Stimulated activated CD4-positive, alpha-beta T cell treated with anti-CD3 and anti-CD28 coated beads, Interleukin-2, amount 100 ng/mL, for 24 hours (primary cell): ENCODE results near the gene GPR87.

Source experiments
- DNase-seq, 2 donors: peaks; one replicate each; pipeline ENCODE4 v3.0.0-alpha.2; 2020

The GPR87 gene

DNA sequence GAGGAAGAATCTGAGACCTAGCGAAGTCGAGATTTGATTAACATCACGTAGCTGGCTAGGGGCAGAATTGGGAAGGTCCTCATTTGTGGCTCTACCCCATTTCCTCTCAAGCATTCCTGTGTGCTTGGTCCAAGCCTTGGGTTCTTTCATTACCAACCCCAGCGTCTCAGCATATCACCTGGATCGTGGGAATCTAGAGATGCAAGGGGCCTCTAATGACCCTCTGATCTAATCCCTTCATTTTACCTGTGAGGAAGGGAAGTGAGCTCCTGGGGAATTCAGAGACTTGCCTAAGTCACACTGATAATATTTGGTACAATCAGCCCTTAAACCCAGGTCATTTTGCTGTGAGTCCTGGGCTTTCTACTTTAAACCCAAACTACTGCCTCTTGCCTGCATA lies 2.0 kb downstream of the GPR87 start:
- no peak for DNase-seq

DNA sequence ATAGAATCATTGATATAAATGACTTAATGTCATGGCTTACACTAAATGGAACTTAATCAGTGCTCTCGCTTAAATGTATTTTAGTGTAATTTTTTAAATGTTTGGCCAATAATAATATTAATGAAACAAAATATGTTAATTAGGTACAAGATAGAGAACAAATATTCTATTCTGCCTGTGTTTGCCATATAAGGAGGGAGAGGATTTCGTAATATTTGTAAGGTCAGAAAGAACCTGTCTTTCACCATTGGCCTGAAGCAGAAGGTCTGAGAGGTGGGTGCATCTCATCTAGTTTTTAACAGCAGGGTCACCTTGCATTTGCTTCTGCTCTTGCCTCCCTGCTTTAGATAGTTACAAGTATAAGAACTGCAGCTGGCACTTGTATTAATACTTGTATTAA lies 2.5 kb downstream of the GPR87 start:
- no peak for DNase-seq

DNA sequence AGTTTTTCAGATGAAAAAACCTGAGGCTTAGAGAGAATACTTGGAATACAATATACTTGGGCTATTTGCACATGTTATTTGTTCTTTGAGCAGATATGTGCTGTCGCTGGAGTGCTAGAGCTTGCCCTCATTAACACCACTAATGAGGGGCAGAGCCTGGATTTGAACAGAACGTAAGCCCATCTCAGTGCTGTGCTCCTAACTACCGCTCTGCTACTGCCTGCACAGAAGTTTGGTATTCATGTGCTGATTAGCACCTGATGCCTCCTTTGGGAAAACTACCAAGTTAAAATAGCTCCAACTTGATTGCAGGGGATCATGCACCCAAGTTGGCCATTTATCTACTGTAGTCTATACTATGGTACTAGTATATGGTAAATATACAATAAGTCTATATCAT lies 3.6 kb downstream of the GPR87 start:
- no peak for DNase-seq

DNA sequence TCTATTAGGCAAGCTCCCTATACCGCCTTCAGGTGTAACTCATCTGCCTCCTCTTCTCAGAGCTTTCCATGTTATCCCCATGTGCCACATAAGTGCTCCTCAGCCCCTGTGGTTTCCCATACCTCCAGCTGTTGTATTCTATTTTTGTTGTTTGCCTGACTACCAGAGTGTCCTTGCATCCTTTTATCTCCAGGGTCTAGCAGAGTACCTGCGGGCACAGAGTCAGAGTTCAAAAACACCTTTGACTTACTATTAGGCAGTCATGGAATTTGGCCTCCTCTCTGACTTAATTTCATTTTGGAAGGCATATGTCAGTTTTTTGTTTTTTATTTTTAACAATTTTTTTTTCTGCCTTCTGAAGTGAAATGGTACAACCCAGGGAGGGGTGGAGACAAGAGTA lies 7.1 kb downstream of the GPR87 start:
- no peak for DNase-seq

DNA sequence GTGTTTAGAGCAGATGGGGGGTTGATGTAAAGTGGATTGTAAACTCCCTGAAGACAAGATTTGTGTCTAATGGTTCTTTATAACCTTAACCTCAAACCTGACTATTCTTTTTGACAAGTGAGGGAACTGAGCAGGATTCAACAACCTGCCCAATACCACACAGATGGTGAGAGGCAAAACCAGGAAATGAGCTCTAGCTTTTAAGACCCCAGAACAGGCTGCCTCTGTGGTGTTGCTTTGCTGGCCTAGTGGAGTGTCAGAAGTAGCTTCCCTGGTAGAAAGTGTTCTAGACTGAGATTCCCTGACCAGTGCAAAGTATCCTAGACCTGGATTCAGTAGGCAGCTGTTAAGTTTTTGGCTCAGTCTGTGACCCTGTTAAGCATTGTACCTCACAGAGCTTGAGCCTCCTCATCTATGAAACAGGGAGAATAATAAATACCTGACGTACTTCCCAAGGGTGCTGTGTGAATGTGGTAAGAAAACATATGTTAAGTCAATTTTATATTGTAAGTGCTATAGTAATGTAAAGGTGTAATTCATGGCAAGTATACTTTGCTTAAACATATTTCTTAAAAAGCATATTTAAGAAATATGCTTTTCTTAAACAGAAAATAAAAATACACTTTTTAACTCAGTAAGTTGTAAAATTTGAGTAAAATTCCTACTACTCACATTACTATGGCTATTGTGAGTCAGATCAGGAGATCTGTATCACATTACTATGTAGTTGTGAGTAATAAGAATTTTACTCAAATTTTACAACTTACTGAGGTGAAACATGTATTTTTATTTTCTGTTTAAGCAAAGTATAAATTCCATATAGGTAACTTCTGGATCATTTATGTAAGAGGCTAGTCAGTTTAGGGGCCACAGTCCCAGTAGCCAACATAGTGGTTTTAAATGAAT lies 8.8 kb downstream of the GPR87 start:
- DNase-seq = no peak

DNA sequence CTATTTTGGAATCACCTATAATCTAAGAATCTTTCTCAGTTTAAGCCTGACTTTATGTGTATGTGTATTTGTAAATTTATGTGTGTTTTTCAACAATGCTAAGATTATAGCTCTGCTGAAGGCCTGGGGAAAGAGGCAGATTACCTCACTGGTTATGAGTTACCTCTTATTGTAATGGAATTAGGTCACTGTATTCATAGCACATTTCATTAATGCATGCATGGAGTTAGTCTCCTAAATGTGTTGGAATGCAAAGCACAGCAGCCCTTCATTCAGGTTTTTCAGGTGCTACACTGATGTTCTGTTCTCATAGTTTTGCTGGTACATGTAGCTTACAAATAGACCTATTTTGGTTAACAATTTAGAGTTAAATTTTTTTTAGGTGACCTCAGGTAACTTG lies 9.5 kb downstream of the GPR87 start:
- no peak for DNase-seq

DNA sequence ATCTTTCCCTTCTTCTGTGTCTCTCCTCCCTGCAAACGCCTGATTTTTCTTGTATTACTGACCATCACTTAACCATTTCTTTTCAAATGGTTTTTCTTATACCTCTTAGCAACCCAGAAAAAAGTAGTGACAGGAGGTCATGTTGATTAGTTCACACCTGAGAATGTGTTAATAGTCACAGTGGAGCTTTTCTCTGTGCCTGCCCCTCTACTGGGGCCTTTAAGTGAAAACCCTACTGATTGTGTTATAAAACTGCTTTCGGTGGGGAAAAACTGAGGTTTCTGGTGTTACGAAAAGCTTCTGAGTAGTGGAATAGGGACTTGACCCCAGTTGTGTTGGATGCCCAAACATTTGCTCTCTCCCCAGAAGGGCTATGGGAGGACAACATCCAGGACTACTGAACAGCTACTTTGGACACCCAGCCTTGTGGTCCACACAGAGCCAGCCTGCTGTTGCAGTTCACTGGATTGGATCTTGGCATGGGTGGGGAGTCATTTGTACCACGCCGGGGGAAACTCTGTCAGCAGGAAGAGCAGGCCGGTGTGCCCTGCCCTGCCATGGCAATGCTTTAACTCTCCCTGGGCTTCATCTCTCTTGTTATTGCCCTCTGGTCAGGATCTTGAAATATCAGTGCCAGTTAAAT lies 10.3 kb downstream of the GPR87 start:
- DNase-seq = no peak

DNA sequence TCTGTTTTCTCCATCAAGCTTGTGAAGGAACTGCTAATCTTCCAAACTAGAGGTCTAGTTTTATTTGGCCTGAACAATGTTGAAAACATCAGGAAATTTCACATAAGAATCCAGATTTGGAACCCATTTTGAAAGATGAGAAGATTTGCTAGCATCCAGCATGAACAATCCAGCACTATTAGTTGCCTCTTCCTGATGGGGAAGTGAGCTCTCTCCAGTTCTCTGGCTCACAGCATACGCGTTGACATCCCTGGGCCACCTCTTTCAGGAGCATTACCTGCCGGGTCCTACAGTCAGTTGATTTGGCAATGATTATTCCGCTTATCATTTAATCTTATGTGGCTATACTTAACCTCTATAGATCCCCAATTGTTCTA lies 10.9 kb downstream of the GPR87 start:
- no peak for DNase-seq

DNA sequence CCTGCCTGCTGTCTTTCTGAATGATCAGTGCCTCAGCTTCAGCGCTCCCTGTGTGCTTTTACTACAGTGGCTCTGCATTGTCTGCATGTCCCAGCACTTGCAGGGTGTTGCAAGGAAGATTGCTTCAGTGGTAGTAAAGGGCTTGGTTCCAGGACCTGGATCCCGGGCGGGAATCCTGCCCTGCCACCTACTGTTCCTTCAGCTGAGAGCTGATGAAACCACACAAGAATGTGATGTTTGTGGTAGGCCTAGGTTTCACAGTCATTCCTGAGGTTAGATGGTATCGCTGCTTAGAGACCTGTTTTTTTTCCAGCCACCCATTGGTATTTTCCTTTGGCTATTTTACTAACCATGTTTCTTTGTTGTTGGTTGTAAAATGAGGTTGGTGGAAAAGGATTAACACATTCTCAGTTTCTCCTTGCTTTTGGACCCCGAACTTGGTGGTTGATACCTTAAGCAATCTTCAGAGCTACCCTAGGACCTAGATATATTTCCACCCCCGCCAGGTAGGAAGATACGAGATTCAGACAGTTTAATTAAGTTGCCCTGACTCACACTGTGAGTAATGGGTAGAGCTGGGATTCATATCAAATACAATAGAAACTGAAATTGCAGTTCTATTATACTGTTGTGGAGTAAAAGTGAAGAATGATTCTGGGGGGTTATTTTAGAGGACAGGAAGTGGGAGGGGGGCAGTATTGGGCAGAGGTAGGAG lies 11.4 kb downstream of the GPR87 start:
- peak; percentile 31 to 44 for DNase-seq

DNA sequence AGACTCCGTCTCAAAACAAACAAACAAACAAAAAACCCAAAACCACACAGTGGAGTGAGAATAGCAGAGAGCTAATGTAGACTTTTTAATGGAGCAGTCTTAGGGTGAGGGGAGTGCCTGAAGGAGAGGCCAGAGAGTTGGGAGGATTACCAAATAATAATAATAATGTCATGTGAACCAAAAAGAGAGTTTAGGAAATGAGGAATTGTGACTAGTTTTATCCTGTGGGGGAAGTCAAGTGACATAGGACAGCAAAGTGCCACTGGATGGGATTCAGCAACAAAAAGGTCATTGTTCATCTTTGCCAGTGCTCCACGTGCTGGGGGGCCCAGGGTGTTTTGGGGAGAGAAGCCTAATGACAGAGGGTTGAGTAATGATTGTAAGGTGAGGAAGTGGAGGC lies 12.9 kb downstream of the GPR87 start:
- peak in 1 of 2 donors; percentile 22 for DNase-seq

DNA sequence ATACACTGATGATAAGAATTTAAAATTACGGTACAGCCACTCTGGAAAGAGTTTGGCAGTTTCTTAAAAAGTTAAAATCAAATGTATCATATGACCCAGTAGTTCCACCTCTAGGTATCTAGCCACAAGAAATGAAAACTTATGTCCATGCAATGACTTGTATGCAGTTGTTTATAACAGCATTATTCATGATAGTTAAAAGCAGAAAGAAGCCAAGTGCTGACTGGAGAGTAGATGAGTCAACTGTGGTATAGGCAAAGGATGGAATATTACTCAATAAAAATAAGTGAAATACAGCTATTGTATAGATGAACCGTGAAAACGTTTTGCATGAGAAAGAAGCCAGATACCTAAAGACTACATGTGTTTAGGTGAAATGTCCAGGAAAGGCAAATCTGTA lies 14.8 kb downstream of the GPR87 start:
- DNase-seq = no peak

DNA sequence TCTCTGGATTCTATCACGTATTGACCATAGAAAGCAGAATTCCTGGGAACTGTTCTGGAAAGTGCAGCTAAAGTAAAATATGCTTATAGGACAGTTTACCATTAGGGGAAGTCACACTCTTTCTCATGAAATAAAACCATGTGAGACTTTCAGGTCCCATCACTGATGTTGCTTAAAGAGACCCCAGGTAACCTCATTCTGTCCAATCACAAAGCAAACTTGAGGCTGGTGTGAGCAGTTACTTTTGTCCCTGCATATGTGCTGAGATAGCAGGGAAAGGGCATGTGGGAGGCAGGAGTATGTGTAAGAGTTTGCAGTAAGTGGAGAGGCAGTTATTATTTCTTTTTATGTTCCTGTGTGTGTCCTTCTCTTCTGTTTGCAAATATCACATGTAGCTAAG lies 16.1 kb downstream of the GPR87 start:
- no peak for DNase-seq

DNA sequence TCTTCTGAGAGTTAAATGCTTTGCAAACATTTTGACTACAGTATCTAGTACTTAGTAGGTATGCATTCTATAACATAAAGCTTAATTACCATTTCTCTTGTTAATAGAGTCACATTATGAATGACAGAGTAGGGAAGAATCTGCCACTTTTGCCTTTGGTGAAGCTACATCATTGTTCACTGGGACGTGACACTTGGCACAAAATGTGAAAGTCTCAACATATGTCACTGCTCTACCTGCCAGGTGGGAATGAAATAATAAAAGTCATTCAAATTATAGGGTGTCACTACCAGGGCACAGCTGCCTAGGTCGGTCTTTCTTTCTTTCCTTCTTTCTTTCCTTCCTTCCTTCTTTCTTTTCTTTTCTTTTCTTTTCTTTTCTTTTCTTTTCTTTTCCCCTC lies 17.6 kb downstream of the GPR87 start:
- no peak for DNase-seq

DNA sequence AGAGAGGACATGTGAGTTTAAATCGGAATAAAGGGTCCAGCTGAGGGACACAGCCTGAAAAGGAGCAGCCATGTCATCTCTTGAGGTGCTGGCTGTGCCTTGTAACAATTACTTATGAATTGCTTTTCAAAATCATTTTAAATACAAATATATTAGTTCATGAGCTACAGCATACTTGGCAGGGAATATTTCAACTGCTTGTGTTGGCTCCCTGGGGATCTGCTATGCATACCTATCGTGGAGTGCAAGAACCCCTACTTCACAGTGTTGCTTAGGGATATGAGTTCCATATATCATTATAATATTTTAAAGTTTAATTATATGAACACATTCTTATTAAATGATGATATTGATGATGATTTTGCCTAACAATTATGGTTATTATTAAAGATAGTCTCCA lies 19.2 kb downstream of the GPR87 start:
- no peak for DNase-seq

DNA sequence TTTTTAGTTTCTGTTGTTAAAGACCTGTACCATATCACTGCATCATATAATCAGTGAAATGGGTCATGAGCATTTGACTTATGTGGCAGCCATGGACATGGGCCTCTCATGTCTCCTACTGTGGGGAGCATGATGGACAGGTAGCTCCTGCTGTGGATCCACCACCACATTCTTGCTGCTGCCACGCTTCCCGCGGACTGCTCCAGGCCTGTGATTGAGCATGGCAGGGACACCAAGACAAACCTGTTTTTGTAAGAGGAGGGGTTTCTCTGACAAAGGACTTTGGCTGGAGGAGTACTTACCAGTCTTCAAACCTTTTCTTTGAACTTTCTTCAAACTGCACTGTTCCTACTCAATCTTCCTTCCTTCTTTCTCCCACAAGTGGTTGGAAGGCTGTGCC lies 20.4 kb downstream of the GPR87 start:
- no peak for DNase-seq

DNA sequence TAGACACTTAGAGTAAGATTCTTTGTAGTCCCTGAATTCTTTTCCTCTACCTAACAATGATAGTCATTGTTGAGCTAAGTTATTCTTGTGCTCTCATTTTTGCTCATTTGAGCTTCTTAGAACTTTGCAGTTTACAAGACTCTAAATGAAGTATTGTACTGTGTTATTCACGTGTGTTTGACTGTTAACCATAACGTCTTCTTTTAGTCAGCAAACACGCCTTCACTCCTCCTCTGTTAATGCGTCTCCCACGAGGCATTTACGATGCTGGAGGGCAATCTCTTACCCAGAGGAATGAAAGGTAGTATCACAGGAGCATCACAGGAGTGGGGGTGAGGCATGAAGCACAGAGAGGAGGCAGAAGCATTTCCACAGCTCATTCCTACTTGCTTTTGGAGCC lies 23.5 kb downstream of the GPR87 start:
- no peak for DNase-seq

DNA sequence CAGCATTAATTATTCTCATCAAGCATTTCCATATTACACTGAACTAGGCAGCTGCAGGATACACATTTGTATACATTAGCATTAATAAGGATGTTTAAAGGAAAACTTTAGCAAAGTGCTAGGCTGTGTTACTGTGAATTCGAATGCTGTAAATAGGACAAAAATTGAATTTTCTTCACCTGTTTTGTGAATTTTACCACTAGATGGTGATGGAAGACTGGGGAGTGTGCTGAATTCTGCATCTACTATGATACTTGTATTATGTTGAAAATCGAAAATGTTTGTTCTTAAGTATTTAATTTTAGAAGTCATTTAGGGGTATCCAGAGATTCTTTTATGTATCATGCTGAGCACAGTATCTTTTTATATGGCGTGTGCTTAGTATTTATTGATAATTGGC lies 25.9 kb downstream of the GPR87 start:
- no peak for DNase-seq

DNA sequence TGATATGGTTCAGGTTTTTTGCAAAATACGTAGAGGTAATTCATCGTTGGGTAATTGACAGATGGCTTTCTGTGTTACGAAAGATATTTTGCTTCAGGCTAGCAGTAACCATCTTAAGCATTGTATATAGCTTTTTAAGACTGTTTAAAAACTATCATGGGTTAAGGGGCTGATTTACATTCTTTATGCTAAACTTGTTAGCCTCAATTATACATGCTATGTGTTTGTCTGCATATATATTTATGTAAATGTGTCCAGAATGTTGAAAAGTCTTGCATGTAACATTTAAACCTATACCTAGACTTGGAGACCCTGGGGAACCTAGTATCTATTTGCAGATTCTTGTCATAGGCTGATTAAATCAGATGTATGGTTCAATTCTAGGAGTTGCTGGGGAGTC lies 27.2 kb downstream of the GPR87 start:
- no peak for DNase-seq

DNA sequence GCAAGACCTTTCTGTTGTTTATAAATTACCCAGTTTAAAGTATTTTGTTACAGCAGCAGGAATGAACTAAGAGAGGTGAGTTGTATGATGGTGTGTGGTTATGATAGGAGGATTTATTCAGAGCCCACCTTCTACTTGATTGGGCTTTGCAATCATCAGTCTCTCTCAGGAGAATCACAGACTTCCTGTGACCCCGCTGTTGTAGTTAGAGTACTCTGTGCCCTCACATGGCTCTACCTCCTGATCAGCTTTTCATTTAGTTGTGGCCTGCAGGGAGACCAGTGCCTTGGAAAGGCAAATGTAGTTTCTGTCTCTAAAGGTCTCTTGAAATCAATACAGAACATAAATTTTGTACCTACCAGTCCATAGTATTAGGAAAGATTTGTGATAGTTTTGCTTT lies 30.7 kb downstream of the GPR87 start:
- no peak for DNase-seq

DNA sequence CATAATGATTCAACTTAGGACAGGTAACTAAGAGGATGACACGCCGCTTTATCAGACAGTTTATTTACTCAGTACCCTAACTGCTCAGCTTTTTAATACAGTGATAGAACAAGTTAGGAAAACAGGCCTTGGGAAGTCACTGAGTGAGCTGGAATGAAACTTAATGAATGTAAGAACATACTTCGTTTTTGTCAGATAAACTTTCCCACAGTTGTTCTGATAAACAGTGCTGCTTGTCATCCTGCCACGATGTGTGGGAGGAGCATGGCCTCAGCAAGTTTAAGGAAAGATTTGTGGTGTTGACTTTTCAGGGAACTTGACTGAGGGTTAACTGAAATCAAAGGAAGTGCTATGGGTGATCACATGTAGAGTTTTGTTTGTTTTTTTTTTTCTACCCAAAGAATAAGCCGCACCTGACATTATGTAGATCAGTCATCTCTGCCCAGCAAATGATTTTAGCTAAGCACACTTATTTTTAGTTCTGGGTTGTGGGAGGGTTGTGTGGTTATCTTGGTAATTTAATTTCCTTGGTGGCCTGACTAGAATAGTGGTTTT lies 32.6 kb downstream of the GPR87 start:
- peak in 1 of 2 donors; percentile 17 for DNase-seq

DNA sequence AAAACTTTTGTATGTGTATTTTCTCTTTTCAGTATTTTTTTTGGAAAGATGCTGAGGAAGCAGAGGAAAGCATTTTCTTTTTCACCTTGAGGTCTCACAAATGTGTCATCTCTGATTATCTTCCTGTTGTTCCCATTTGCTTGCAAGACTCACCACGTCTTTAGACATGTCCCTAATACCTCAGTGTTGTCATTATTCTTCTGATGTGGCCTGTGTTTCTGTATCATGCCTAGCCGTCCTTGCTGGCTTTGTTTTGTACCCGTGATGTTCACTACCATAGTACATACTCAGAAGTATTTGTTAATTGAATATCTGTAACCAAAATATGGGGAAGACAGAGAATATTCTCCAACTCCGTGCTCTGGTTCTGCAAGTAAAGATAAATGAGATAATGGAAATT lies 33.2 kb downstream of the GPR87 start:
- DNase-seq = no peak

DNA sequence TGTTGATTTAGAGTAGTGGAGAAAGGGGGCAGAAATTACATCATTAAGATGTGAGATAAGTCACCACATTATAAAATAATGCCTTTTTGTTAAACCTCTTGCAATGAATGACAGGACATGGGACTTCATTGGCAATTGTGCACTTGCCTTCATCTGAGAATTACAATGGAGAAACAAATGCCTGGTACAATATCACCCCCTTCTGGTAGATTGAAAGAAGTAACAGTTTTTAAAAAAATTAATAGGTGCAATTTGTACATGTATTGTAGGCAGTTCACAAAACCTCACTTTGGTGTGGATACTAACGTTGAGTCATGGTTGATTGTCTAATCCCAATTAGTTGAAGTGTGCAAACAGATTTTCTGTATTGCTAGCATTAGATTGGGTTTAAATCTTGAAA lies 33.7 kb downstream of the GPR87 start:
- DNase-seq = no peak

DNA sequence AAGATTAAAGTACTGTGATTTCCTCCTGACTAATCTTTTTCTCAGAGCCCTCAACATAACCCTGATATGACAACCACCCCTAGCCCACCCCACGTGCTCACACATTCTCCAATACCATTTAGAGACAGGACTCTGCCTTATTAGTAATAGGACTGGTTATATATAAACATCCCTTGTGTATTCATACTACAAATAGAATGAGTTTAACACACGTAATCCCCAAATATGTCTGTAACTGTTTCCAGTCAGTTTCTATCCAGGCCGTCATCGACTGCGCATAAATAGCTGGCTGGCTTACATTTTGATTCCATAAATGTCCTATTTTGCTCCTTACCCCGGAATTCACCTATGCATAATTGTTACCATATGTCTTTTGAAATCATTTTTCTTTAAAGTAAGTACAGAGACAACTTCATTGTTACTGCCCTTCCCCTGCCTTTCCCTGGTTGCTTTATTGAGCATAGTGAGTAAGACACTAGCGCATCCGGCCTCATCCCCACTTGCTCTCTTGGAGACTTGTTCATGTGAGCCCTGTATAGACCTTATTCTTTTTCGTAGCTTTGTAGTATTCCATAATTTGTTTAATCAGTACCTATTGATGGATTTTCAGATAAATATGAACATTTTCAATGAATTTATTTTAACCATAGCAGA lies 34.8 kb downstream of the GPR87 start:
- no peak for DNase-seq
